Glutamatergic neuron (in vitro differentiated cells): Measurements from ENCODE around the gene SGSM2. TPM values are rescaled to one million over a fixed set of nuclear protein-coding genes. Genes with fewer than 3 reads are reported as not detected.
A peak's percentile ranks its signal among the peaks of the same experiment; 100 is the strongest.

ENCODE experiments used
- DNase-seq: peaks from one replicate; pipeline ENCODE4 v3.0.0; 2022
- H3K27ac Mint-ChIP-seq: one replicate; pipeline ENCODE4 v1.8.0; 2020; ENCODE audit warnings: mild to moderate bottlenecking, mixed read lengths, inconsistent platforms; ENCODE audit not compliant: unreplicated experiment
- H3K27me3 Mint-ChIP-seq: one replicate; pipeline ENCODE4 v1.8.0; 2020; ENCODE audit warnings: mild to moderate bottlenecking, moderate library complexity, mixed read lengths, inconsistent platforms; ENCODE audit not compliant: unreplicated experiment
- H3K36me3 Mint-ChIP-seq: one replicate; pipeline ENCODE4 v1.8.0; 2020; ENCODE audit warnings: mild to moderate bottlenecking, mixed read lengths, inconsistent platforms; ENCODE audit not compliant: unreplicated experiment
- H3K4me1 Mint-ChIP-seq: one replicate; pipeline ENCODE4 v1.8.0; 2020; ENCODE audit warnings: mild to moderate bottlenecking, low read depth, mixed read lengths, inconsistent platforms; ENCODE audit not compliant: unreplicated experiment
- H3K4me3 Mint-ChIP-seq: one replicate; pipeline ENCODE4 v1.8.0; 2020; ENCODE audit warnings: mild to moderate bottlenecking, mixed read lengths, inconsistent platforms; ENCODE audit not compliant: unreplicated experiment
- H3K9me3 Mint-ChIP-seq: one replicate; pipeline ENCODE4 v1.8.0; 2020; ENCODE audit warnings: mild to moderate bottlenecking, moderate library complexity, mixed read lengths, inconsistent platforms; ENCODE audit not compliant: unreplicated experiment
- CTCF ChIP-seq: fragments of 200-600 bp; sonication (generic); IDR thresholded peaks from one replicate; pipeline ENCODE4 v1.5.0; 2021; ENCODE audit not compliant: partially characterized antibody, unreplicated experiment
- long read RNA-seq: library from polyadenylated mRNA; unstranded; transcript quantifications from one replicate; pipeline ENCODE4 v2.0.0, GENCODE V29; 2020; ENCODE audit not compliant: unreplicated experiment
- total RNA-seq: library from RNA; stranded (reverse); fragmentation: NEBNext Ultra II Directional; extraction: Animal tissue kit (Norgen Biotek cat#: 25700); gene quantifications from one replicate; pipeline ENCODE4 v1.2.1, GENCODE V29; 2021; ENCODE audit not compliant: unreplicated experiment

Gene SGSM2
- total RNA-seq = 111 TPM
- long read RNA-seq, partial matches to known transcripts = 2 of 6 reads
- long read RNA-seq, other reads (novel, unspliced or antisense) = 4 of 6 reads

- peaks cover 4% of the 10 kb centered on the region for H3K27me3 Mint-ChIP-seq
- H3K4me3 Mint-ChIP-seq = peak within 1 kb of the TSS; percentile 99
- H3K4me1 Mint-ChIP-seq = peaks cover 9% of the 10 kb centered on the region
- H3K36me3 Mint-ChIP-seq = no peaks in the 10 kb centered on the region
- no peak for TF ChIP-seq CTCF
- peak within 1 kb of the TSS; percentile 84 for H3K27ac Mint-ChIP-seq
- peak; percentile 84 for DNase-seq
- H3K9me3 Mint-ChIP-seq = peaks cover 7% of the 10 kb centered on the region
Observed at GRCh38 chr17:2336852-2337543, at the start of gene SGSM2. SGSM2 (plus strand) TSS chr17:2337501; CDS start chr17:2337689, 188 bp downstream.

GRCh38 chr17:2289878-2290478 lies 47.3 kb upstream of the SGSM2 start:
- H3K27me3 Mint-ChIP-seq = peaks cover 5% of the 10 kb centered on the region
- no peak for TF ChIP-seq CTCF
- no peaks in the 10 kb centered on the region for H3K4me1 Mint-ChIP-seq
- H3K36me3 Mint-ChIP-seq = no peaks in the 10 kb centered on the region
- H3K4me3 Mint-ChIP-seq = no peak overlapping the region
- no peak for DNase-seq
- H3K9me3 Mint-ChIP-seq = no peaks in the 10 kb centered on the region
- no peak overlapping the region for H3K27ac Mint-ChIP-seq

- no peak overlapping the region for H3K4me3 Mint-ChIP-seq
- H3K9me3 Mint-ChIP-seq = no peaks in the 10 kb centered on the region
- DNase-seq = no peak
- H3K27me3 Mint-ChIP-seq = peaks cover 3% of the 10 kb centered on the region
- peaks cover 1% of the 10 kb centered on the region for H3K4me1 Mint-ChIP-seq
- no peaks in the 10 kb centered on the region for H3K36me3 Mint-ChIP-seq
- no peak overlapping the region for H3K27ac Mint-ChIP-seq
- no peak for TF ChIP-seq CTCF
Observed at GRCh38 chr17:2292100-2292499, 45.2 kb upstream of the SGSM2 start.

GRCh38 chr17:2295575-2295974 lies 41.7 kb upstream of the SGSM2 start:
- no peak for TF ChIP-seq CTCF
- H3K4me3 Mint-ChIP-seq = no peak overlapping the region

GRCh38 chr17:2297023-2297422 lies 40.3 kb upstream of the SGSM2 start:
- no peak overlapping the region for H3K4me3 Mint-ChIP-seq
- peaks cover 2% of the 10 kb centered on the region for H3K9me3 Mint-ChIP-seq
- H3K27me3 Mint-ChIP-seq = peaks cover 5% of the 10 kb centered on the region
- no peak for DNase-seq
- peaks cover 1% of the 10 kb centered on the region for H3K4me1 Mint-ChIP-seq
- no peak overlapping the region for H3K27ac Mint-ChIP-seq
- peaks cover 9% of the 10 kb centered on the region for H3K36me3 Mint-ChIP-seq
- no peak for TF ChIP-seq CTCF

More at GRCh38 chr17:2295575-2295974, 41.7 kb upstream of the SGSM2 start:
- Mint-ChIP-seq H3K27ac (no peak overlapping the region), H3K27me3 (peaks cover 5% of the 10 kb centered on the region), H3K36me3 (peaks cover 9% of the 10 kb centered on the region), H3K4me1 (peaks cover 1% of the 10 kb centered on the region), H3K9me3 (peaks cover 2% of the 10 kb centered on the region)
- DNase-seq = no peak
